ENCODE measurements around the gene FBXO42.
A peak's percentile ranks its signal among the peaks of the same experiment; 100 is the strongest.

GRCh38 chr1:16243936-16244649 lies 108.2 kb downstream of the FBXO42 start:
- TF ChIP-seq POLR2A (IDR thresholded peaks at IDR 0.05) (no peak), CTCF (IDR thresholded peaks at IDR 0.05 in 8 of 11, conservative IDR thresholded peaks at IDR 0.05 in 3 of 11) (peak; percentile 59 to 90 (median 84))

Measured in spleen (tissue), 7 donors.